HCT116 (cell line): ENCODE results near the gene NDUFS1. TPM values are rescaled to one million over a fixed set of nuclear protein-coding genes. Genes with fewer than 3 reads are reported as not detected.

Experiments
- ATAC-seq: fragments of 200-7000 bp; cut with Tn5 transposase; 2 replicates; pipeline ENCODE4 v1.9.1; 2020; ENCODE audit warnings: mild to moderate bottlenecking, moderate library complexity
- BruUV-seq: library from RNA; stranded (reverse); fragments of 400-500 nt; replicated peaks from 2 replicates; lab custom pipeline; 2021; lab: Mats Ljungman, UMichigan
- CTCF ChIA-PET: fragments of 300-600 bp; sonication (Branson Sonifier 250); formaldehyde crosslinking; loops from one replicate; lab custom pipeline; 2021; ENCODE audit warnings: antibody characterized with exemption; lab: Charles Lee
- POLR2A ChIA-PET: fragments of 300-600, 350-600 bp; sonication (Branson Sonifier 250); formaldehyde crosslinking; loops from one replicate; lab custom pipeline; 2021; ENCODE audit warnings: antibody characterized with exemption; lab: Charles Lee
- RAD21 ChIA-PET, 2 experiments: fragments of 300-600 bp; sonication (Branson Sonifier 250); formaldehyde crosslinking; loops; one replicate each; lab custom pipeline; 2023; ENCODE audit warnings: low total read pairs in 2 of 2; ENCODE audit not compliant: uncharacterized antibody in 2 of 2, unreplicated experiment in 2 of 2, low non-redundant PET in 1 of 2; lab: Charles Lee
- DNase-seq: peaks from one replicate; pipeline ENCODE4 v3.0.0-alpha.2; 2010; ENCODE audit warnings: low read depth, low spot score
- H2AFZ ChIP-seq: fragments of 200-600 bp; shearing (Covaris generic), sonication (generic); 2 replicates; pipeline ENCODE4 v1.6.1; 2017; ENCODE audit warnings: low read depth, mixed run types, mixed read lengths, antibody characterized with exemption, low read length; ENCODE audit not compliant: poor library complexity, severe bottlenecking
- H3K27ac ChIP-seq: 2 replicates; pipeline ENCODE4 v1.5.1; 2012; ENCODE audit warnings: low read depth, low read length
- H3K27me3 ChIP-seq: fragments of 200-600 bp; sonication (generic); 2 replicates; pipeline ENCODE4 v1.6.1; 2016; ENCODE audit warnings: mixed run types, low read length, mixed read lengths; ENCODE audit not compliant: insufficient read depth
- H3K36me3 ChIP-seq, 2 experiments: fragments of 200-500 bp in 1 of 2; fragments of 200-600 bp in 1 of 2; sonication (Bioruptor generic) in 1 of 2; sonication (generic) in 1 of 2; 2 replicates each; pipeline versions ENCODE4 v1.5.1 to v1.6.1; 2014 to 2016; ENCODE audit warnings: low read length in 2 of 2, inconsistent platforms in 1 of 2, mixed read lengths in 1 of 2, mixed run types in 1 of 2; ENCODE audit not compliant: insufficient read depth in 2 of 2, control insufficient read depth in 1 of 2
- H3K4me1 ChIP-seq, 2 experiments: fragments of 200-600 bp in 1 of 2; sonication (generic) in 1 of 2; 2 replicates each; pipeline versions ENCODE4 v1.5.1 to v1.6.1; 2012 to 2017; ENCODE audit warnings: low read length in 2 of 2, inconsistent platforms in 1 of 2, mild to moderate bottlenecking in 1 of 2, mixed read lengths in 1 of 2, mixed run types in 1 of 2, moderate library complexity in 1 of 2; ENCODE audit not compliant: insufficient read depth in 2 of 2, control insufficient read depth in 1 of 2
- H3K4me2 ChIP-seq: fragments of 200-600 bp; sonication (generic); 2 replicates; pipeline ENCODE4 v1.6.1; 2017; ENCODE audit warnings: mixed run types, low read length, mixed read lengths
- H3K4me3 ChIP-seq, 2 experiments: fragments of 200-600 bp in 1 of 2; sonication (generic) in 1 of 2; replicated peaks in 1 of 2; 2 replicates each; pipeline ENCODE4 v1.5.1; 2011 to 2016; ENCODE audit warnings: low read length in 2 of 2, control low read depth in 1 of 2, low read depth in 1 of 2, mild to moderate bottlenecking in 1 of 2, mixed read lengths in 1 of 2, mixed run types in 1 of 2
- H3K79me2 ChIP-seq: fragments of 200-600 bp; sonication (generic); 2 replicates; pipeline ENCODE4 v1.6.1; 2017; ENCODE audit warnings: mild to moderate bottlenecking, mixed run types, low read length, moderate library complexity, mixed read lengths; ENCODE audit not compliant: insufficient read depth
- H3K9ac ChIP-seq: fragments of 200-600 bp; sonication (generic); 2 replicates; pipeline ENCODE4 v1.6.1; 2016; ENCODE audit warnings: low read length, mixed read lengths
- H3K9me2 ChIP-seq: fragments of 200-600 bp; sonication (generic), shearing (Covaris generic); 2 replicates; pipeline ENCODE4 v1.6.1; 2017; ENCODE audit warnings: mixed run types, mild to moderate bottlenecking, moderate library complexity; ENCODE audit not compliant: insufficient read depth
- H3K9me3 ChIP-seq, 2 experiments: fragments of 200-500 bp in 1 of 2; fragments of 200-600 bp in 1 of 2; sonication (Bioruptor generic) in 1 of 2; sonication (generic) in 1 of 2; 2 replicates each; pipeline ENCODE4 v1.6.1; 2014 to 2017; ENCODE audit warnings: low read length in 2 of 2, mixed read lengths in 2 of 2, inconsistent platforms in 1 of 2, low read depth in 1 of 2, mild to moderate bottlenecking in 1 of 2, mixed run types in 1 of 2, moderate library complexity in 1 of 2; ENCODE audit not compliant: control insufficient read depth in 1 of 2, insufficient read depth in 1 of 2
- H4K20me1 ChIP-seq: fragments of 200-600 bp; sonication (generic), shearing (Covaris generic); 2 replicates; pipeline ENCODE4 v1.6.1; 2017; ENCODE audit warnings: mixed run types, mild to moderate bottlenecking, moderate library complexity; ENCODE audit not compliant: insufficient read depth
- ATF3 ChIP-seq: IDR thresholded peaks from 2 replicates; pipeline ENCODE4 v1.6.1; 2012
- CEBPB ChIP-seq: IDR thresholded peaks from 2 replicates; pipeline ENCODE4 v1.6.1; 2012; ENCODE audit warnings: low read depth
- CTCF ChIP-seq, 3 experiments: fragments of 200-600 bp in 1 of 3; sonication (generic) in 1 of 3; IDR thresholded peaks in 2 of 3; conservative IDR thresholded peaks in 1 of 3; 2 replicates each; pipeline ENCODE4 v1.5.1; 2012 to 2017; ENCODE audit warnings: low read depth in 2 of 3, low read length in 2 of 3, antibody characterized with exemption in 1 of 3, borderline replicate concordance in 1 of 3, control low read depth in 1 of 3, mild to moderate bottlenecking in 1 of 3, mixed read lengths in 1 of 3, mixed run types in 1 of 3, moderate library complexity in 1 of 3; ENCODE audit not compliant: insufficient read depth in 1 of 3
- EGR1 ChIP-seq: IDR thresholded peaks from 2 replicates; pipeline ENCODE4 v1.6.1; 2012; ENCODE audit warnings: low read depth
- ELF1 ChIP-seq: IDR thresholded peaks from 2 replicates; pipeline ENCODE4 v1.6.1; 2012; ENCODE audit warnings: low read depth, borderline replicate concordance
- EZH2 ChIP-seq: fragments of 200-600 bp; sonication (generic); IDR thresholded peaks from 2 replicates; pipeline ENCODE4 v1.6.1; 2017; ENCODE audit warnings: antibody characterized with exemption, mixed run types
- EZH2phosphoT487 ChIP-seq: fragments of 200-600 bp; IDR thresholded peaks from 2 replicates; pipeline ENCODE4 v1.6.1; 2018; ENCODE audit warnings: antibody characterized with exemption, borderline replicate concordance
- FOSL1 ChIP-seq: IDR thresholded peaks from 2 replicates; pipeline ENCODE4 v1.6.1; 2012; ENCODE audit warnings: low read depth
- JUND ChIP-seq: IDR thresholded peaks from 2 replicates; pipeline ENCODE4 v1.6.1; 2012
- MAX ChIP-seq: IDR thresholded peaks from 2 replicates; pipeline ENCODE4 v1.6.1; 2012
- POLR2A ChIP-seq: IDR thresholded peaks from 2 replicates; pipeline ENCODE4 v1.7.0; 2011; ENCODE audit warnings: borderline replicate concordance; ENCODE audit not compliant: insufficient read depth, insufficient read length; ENCODE audit errors: extremely low read depth
- POLR2AphosphoS5 ChIP-seq: IDR thresholded peaks from 2 replicates; pipeline ENCODE4 v1.6.1; 2011; ENCODE audit warnings: mild to moderate bottlenecking, low read depth, low read length, moderate library complexity
- RAD21 ChIP-seq: IDR thresholded peaks from 2 replicates; pipeline ENCODE4 v1.6.1; 2012; ENCODE audit warnings: low read depth, mild to moderate bottlenecking
- SIN3A ChIP-seq: IDR thresholded peaks from 2 replicates; pipeline ENCODE4 v1.6.1; 2012; ENCODE audit warnings: low read depth
- SP1 ChIP-seq: IDR thresholded peaks from 2 replicates; pipeline ENCODE4 v1.6.1; 2012; ENCODE audit warnings: low read depth
- SRF ChIP-seq: IDR thresholded peaks from 2 replicates; pipeline ENCODE4 v1.6.1; 2012; ENCODE audit warnings: low read depth
- TCF7L2 ChIP-seq: IDR thresholded peaks from 2 replicates; pipeline ENCODE4 v1.7.0; 2011; ENCODE audit warnings: borderline replicate concordance, inconsistent platforms; ENCODE audit not compliant: insufficient read depth, insufficient read length; ENCODE audit errors: extremely low read depth
- YY1 ChIP-seq: IDR thresholded peaks from 2 replicates; pipeline ENCODE4 v1.6.1; 2011; ENCODE audit warnings: low read length, low read depth, moderate library complexity, mild to moderate bottlenecking; ENCODE audit not compliant: insufficient replicate concordance; ENCODE audit errors: extremely low read depth
- ZBTB33 ChIP-seq: IDR thresholded peaks from 2 replicates; pipeline ENCODE4 v1.6.1; 2011; ENCODE audit warnings: mild to moderate bottlenecking, low read length, moderate library complexity; ENCODE audit not compliant: insufficient replicate concordance; ENCODE audit errors: extremely low read depth
- ZNF274 ChIP-seq: fragments of 200-500 bp; sonication (Bioruptor generic); IDR thresholded peaks from 2 replicates; pipeline ENCODE4 v1.6.1; 2014; ENCODE audit warnings: mild to moderate bottlenecking, low read depth, low read length, inconsistent platforms
- intact Hi-C: fragments of 100-400 bp; cut with micrococcal nuclease; formaldehyde crosslinking; loops from 2 replicates; pipeline ENCODE4 v1.10.0; 2022
- total RNA-seq: library from RNA; stranded (reverse); gene quantifications from one replicate; pipeline ENCODE4 v1.2.1, GENCODE V29; 2021; ENCODE audit not compliant: unreplicated experiment

NDUFS1 gene
- total RNA-seq, 1 experiment from 2014 or later = 86.6 TPM

GRCh38 chr2:206144383-206144782 lies 14.9 kb downstream of the NDUFS1 start (continued):
- TF ChIP-seq ZBTB33 = no peak

- peaks cover 26 to 49% of the 10 kb centered on the region in 2 experiments for H3K36me3 ChIP-seq
- ChIA-PET RAD21 (no interaction called here), CTCF (no interaction called here)
- no TSS peak for BruUV-seq
- no peaks in the 10 kb centered on the region for H3K9me3 ChIP-seq
- no peaks in the 10 kb centered on the region for H4K20me1 ChIP-seq
- H3K9me2 ChIP-seq = no peaks in the 10 kb centered on the region
- no peaks in the 10 kb centered on the region for H3K4me1 ChIP-seq
- no peak for DNase-seq
- no peaks in the 10 kb centered on the region for H3K27me3 ChIP-seq
- TF ChIP-seq EZH2 = no peak
- TF ChIP-seq RAD21 = no peak
- TF ChIP-seq EZH2phosphoT487 = no peak
- TF ChIP-seq SRF = no peak
- no peak for TF ChIP-seq CEBPB
- TF ChIP-seq ELF1 = no peak
- no peak for TF ChIP-seq EGR1
- TF ChIP-seq POLR2AphosphoS5 = no peak
- no peak for TF ChIP-seq FOSL1
- no peak for TF ChIP-seq ZNF274
- TF ChIP-seq POLR2A = no peak
- no peak for TF ChIP-seq JUND
- TF ChIP-seq CTCF (IDR thresholded peaks at IDR 0.05 in 2 of 3, conservative IDR thresholded peaks at IDR 0.05 in 1 of 3; ENCODE audit: borderline replicate concordance in 1 of 3, insufficient read depth in 1 of 3, low read depth in 2 of 3, low read length in 2 of 3) = no peak
- no peak for TF ChIP-seq TCF7L2
- TF ChIP-seq SIN3A = no peak
- TF ChIP-seq MAX = no peak
- no peak for TF ChIP-seq ZBTB33
- no peak for TF ChIP-seq ATF3
- TF ChIP-seq YY1 = no peak
- TF ChIP-seq SP1 = no peak
- TF ChIP-seq, all 23 proteins: peak for 0
- POLR2A ChIA-PET = no interaction called here
- no peak overlapping the region for H3K9ac ChIP-seq
- H2AFZ ChIP-seq = no peak overlapping the region
- intact Hi-C loops = no loop called here
- no peak overlapping the region for H3K4me3 ChIP-seq
- no peak for ATAC-seq
- H3K79me2 ChIP-seq = no peaks in the 10 kb centered on the region
- no peak overlapping the region for H3K4me2 ChIP-seq
- no peak overlapping the region for H3K27ac ChIP-seq
Measured at GRCh38 chr2:206143451-206143850, 15.8 kb downstream of the NDUFS1 start.
